GM19455 (cell line): ENCODE results near the gene CCDC197.

Experiments used
- ATAC-seq: cut with Tn5 transposase; IDR thresholded peaks from one replicate; pipeline ENCODE4 v1.9.1; 2021; ENCODE audit not compliant: unreplicated experiment

CCDC197 gene

GRCh38 chr14:94041551-94042346, 44.6 kb downstream of the CCDC197 start:
- no peak for ATAC-seq

- ATAC-seq: no peak
Measured at GRCh38 chr14:94042433-94043091, 45.5 kb downstream of the CCDC197 start.

- ATAC-seq: no peak
Measured at GRCh38 chr14:94043111-94043755, 46.1 kb downstream of the CCDC197 start.

GRCh38 chr14:94043756-94044475, 46.8 kb downstream of the CCDC197 start:
- ATAC-seq: no peak

- ATAC-seq: no peak
Measured at GRCh38 chr14:94044476-94045091, 47.5 kb downstream of the CCDC197 start.

- ATAC-seq: no peak
Measured at GRCh38 chr14:94045101-94045500, 48.0 kb downstream of the CCDC197 start.

GRCh38 chr14:94045563-94046345, 48.7 kb downstream of the CCDC197 start:
- no peak for ATAC-seq

- no peak for ATAC-seq
Measured at GRCh38 chr14:94046696-94047250, 49.7 kb downstream of the CCDC197 start.

GRCh38 chr14:94047581-94047980, 50.5 kb downstream of the CCDC197 start:
- ATAC-seq: no peak

- ATAC-seq: no peak
Measured at GRCh38 chr14:94048691-94049624, 51.9 kb downstream of the CCDC197 start.

GRCh38 chr14:94049625-94050023, 52.5 kb downstream of the CCDC197 start:
- no peak for ATAC-seq

GRCh38 chr14:94050231-94050880, 53.3 kb downstream of the CCDC197 start:
- ATAC-seq: no peak

- ATAC-seq: no peak
Measured at GRCh38 chr14:94051115-94051514, 54.0 kb downstream of the CCDC197 start.

- ATAC-seq: no peak
Measured at GRCh38 chr14:94051779-94052178, 54.7 kb downstream of the CCDC197 start.

GRCh38 chr14:94052199-94052598, 55.1 kb downstream of the CCDC197 start:
- no peak for ATAC-seq

- no peak for ATAC-seq
Measured at GRCh38 chr14:94052662-94053061, 55.6 kb downstream of the CCDC197 start.

- ATAC-seq: no peak
Measured at GRCh38 chr14:94054401-94054800, 57.3 kb downstream of the CCDC197 start.

- ATAC-seq: no peak
Measured at GRCh38 chr14:94054936-94055335, 57.8 kb downstream of the CCDC197 start.
